GM18868 (cell line): ENCODE data around the gene GAS7.
"Not testable (repeated sequence)": the region's sequence is repeated elsewhere in the genome, so short reads cannot be mapped to it uniquely, and the experiment has no call there.

Experiments used
- ATAC-seq: cut with Tn5 transposase; IDR thresholded peaks from one replicate; pipeline ENCODE4 v1.9.1; 2021; ENCODE audit warnings: mild to moderate bottlenecking, moderate library complexity; ENCODE audit not compliant: unreplicated experiment

The GAS7 gene

DNA sequence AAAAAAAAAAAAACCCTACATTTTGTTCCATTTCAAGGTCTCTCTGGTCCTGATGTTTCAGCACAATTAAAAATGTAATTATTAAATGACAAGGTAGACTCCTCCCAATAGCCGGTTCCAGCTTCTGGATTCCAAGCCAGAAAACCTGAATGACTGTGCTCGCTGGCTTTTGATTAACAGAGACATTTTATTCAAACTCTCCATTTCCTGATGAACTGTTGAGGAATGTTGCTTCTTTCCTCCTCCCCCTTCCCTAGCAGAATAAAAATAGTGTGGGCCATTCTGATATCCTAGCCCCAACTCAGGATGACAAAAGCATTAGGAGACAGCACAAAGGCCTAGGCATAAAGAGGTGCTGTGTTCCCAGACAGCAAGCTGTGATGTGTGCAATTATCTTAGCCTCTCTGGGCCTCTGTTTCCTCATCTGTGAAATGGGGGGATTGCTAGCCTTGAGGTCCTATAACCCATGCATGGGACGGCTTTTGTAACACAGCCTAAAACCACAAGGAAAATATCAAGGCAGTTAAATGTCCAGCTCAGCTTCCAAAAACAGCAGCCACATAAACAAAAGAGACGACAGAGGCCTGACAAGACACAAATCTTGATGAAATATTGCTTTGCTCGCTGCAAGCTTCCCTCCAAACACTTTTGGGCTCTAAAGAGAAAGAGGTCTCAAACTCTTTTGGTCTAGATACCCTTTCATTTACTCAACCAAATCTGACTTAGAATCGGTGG, 166.1 kb downstream of the GAS7 start:
- no peak for ATAC-seq

DNA sequence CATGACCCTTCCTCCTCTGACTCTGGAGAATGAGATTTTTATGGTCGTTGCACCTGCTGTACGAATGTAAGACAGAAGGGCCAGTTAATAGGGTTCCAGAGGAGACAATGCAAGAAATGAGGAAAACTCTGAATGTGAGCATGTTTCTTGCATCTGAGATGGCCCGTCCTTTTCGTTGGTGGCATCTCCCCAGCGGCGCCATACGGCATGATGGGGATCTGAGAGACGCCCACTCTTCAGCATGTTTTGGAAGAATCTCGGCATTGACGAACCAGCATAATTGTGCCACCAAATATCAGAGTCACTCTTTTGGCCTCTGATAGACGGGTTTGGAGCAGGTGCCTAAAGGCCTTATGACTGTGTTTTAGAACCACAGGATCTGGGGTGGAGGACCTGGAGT, 166.8 kb downstream of the GAS7 start:
- no peak for ATAC-seq

DNA sequence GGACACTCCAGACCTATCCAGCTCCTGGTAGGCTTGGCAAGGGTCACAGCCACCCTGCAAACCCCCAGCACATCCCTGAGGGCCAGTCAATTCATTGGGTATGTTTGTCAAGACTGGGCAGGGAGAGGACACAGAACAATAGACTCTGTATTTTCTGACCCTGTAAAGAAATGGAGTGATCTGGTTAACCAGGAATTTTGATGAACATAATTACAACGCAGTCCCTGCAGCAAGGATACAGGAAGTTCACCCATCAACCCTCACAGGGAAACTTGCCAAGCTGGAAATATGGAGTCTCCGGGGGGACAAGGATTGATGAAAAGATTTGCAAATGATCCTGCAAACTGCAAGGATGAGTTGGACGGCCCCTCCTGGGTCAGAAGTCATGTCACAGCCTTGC, 167.3 kb downstream of the GAS7 start:
- no peak for ATAC-seq

DNA sequence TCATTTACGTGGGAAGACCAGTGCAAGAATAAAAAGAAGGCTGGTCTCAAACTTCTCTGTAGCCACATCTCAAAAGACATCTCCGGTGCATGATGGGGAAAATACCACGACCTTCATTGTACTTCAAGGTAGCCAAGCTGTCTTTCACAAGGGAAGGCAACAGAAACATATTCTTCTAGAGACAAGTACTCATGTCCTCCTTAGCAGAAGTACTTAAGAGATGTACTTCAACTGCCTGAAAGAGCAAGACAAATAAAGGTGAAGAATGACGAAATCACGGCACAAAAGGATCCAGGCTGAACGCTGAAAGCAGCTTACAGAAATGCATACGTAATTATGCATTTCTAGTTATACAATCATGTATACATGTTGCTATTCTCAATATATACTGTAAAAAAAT, 169.3 kb downstream of the GAS7 start:
- no peak for ATAC-seq

DNA sequence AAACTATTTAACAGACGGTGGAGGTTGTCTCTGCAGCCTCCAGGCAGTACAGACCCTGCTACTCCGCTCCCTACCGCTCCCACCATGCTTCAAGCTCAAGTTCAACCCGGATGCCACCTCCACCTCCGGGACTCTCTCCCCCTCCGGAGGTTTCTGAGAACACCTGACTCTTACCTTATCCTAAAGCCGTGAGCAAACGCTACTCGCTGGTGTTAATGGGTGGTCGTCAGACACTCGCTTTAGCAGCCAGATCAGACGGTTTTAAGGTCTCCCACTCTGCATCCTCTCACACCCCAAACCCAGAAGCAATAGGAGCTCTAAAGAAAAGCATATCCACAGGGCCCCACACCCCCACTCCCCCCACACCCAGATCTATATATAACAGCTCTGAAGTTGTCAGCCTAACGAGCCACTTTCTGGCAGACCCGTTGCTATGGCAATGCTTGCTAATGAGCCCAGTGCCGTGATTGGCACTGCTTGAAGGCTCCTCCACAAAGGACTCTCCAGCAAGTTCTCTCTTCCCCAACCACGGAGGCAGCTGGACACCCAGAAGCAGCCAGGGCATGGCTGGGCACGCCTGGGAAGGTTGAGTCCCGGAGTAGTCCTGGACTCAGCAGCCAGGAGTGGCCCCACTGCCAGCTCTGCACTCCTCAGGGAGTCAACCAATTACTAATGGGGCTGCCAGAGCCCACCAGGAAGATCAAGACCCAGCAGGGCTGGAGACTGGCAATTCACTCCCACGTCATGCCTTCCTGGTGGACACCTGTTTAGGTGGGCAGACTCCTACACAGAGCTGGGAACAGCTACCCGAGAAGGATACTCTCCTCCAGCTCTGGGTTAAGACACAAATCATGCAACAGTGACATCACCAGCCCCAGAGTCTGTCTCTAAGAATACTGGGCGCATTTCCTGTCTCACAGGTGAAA, 172.2 kb downstream of the GAS7 start:
- ATAC-seq: no peak

DNA sequence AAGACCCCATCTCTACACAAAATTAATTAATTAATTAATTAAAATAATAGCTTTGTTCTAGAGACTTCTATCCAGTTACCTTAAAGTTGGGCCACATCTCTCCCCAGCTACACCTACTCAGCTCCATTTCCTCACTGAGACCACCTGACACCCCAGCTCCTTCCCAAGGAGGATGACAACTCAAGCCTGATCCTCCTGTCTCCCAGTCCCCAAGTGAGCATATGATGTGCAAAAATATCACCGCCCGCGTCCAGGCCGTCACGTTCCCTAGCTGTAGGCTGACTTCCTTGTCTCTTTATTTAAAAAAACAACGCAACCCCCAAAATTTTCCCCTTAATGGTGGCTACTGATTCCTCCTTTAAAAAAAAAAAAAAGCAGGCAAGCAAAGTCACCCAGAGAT, 173.2 kb downstream of the GAS7 start:
- no peak for ATAC-seq

DNA sequence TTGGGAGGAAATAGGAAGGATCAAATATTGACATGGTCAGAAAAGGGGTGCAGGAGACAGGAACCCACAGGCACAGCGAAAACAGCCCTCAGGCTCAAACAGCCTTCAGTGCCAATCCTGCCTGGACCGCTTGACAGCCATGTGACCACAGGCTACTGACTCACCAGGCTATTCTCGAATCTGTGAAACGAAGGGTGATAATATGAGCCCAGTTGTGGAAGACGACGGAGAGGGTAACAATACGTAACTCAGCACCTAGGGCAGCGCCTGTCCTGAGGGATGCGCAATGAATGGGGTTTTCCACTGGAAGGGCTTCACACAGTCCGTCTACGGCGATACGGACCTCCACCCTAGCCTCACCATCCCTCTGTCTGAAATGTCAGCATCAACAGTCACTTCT, 176.0 kb downstream of the GAS7 start:
- ATAC-seq: no peak

DNA sequence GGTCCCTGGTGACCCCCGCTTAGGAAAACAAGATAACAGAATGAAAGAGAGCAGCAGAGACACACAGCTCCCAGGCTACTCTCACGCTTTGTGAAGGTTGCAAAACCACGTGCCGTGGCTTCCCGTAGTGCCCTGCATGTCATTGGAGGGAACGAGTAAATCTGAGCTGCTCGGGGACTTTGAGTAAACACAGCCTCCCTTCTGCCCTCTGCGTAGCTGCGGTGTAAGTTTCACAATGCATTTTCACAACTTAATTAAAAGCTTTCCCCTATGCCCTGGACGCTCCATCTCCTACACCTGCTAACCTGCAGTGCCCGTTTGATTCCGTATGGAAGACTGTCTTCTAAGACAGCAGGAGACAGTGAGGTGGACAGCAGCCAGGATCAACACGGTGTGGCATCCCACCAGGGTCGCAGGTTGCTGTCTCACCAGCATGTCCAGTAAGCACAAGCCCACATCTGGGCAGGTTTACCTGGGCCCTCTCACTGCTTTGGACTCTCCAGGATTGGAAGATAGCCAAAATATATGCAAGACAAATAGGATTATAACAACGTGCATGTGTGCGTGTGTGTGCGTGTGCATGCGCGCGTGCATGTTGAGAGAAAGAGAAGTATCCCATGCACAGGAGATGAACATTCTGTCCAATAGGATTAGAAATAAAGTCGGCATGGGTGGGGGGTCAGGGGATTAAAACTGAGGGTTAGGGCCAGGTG, 177.0 kb downstream of the GAS7 start:
- no peak for ATAC-seq

DNA sequence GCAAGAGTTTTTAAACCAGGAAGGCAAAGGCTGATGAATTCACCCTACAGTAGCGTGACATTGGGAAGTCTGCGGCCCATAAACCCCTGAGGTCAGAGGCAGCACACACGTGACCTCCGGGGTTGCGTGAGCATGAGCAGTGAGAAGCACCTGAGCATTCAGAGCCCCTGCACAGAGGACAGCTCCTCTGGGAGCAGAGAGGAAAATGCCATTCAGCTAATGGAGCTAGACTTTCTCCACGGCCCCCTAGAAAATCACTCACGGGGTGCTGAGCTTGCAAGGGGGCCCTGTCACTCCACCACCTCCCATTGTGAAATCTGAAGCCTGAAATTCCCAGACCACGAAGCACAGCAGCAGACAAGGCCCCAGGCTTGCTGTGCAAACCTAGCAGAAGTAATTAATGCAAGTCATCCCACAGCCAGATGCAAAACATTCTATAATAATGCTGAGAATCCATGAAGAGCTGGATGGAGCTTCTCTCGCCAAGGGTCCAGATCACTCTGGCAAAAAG, 178.4 kb downstream of the GAS7 start:
- ATAC-seq: no peak

DNA sequence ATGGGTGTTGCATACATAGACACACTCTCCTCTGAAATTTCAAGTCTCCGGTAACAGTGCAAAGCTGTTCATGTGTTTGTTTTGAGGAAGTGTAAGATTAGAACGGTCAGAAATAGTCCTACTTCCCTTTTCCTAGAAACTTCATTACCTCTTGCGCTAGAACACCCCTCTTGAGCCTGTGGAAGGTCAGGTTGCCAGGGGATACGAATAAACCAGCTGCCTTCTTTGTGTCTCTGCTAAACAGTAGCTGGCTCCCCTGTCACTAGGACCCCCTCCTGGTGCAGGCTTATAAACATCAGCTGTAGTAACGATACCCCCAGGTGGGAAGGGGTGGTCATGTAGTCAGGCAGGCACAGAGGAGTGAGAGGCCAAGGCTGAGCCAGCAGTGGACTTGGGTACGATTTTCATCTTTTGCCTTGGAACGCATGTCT, 179.9 kb downstream of the GAS7 start:
- peak; percentile 65 for ATAC-seq

DNA sequence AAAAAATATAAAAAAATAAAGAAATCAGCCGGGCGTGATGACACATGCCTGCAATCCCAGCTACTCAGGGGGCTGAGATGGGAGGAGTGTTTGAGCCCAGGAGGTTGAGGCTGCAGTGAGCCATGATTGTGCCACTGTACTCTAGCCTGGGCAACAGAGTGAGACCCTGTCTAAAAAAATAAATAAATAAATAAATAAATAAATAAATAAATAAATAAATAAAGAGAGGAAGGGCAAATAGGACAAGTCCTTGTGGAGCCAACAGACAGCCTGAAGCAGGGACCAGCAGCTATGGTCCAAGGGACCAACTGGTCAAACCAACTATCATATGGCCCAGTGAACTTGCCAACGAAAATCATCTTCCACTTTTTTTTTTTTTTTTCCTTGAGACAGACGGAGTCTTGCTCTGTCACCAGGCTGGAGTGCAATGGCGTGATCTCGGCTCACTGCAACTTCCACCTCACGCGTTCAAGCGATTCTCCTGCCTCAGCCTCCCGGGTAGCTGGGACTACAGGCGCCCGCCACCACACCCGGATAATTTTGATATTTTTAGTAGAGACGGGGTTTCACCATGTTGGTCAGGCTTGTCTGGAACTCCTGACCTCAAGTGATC, 181.3 kb downstream of the GAS7 start:
- not testable (repeated sequence) for ATAC-seq

DNA sequence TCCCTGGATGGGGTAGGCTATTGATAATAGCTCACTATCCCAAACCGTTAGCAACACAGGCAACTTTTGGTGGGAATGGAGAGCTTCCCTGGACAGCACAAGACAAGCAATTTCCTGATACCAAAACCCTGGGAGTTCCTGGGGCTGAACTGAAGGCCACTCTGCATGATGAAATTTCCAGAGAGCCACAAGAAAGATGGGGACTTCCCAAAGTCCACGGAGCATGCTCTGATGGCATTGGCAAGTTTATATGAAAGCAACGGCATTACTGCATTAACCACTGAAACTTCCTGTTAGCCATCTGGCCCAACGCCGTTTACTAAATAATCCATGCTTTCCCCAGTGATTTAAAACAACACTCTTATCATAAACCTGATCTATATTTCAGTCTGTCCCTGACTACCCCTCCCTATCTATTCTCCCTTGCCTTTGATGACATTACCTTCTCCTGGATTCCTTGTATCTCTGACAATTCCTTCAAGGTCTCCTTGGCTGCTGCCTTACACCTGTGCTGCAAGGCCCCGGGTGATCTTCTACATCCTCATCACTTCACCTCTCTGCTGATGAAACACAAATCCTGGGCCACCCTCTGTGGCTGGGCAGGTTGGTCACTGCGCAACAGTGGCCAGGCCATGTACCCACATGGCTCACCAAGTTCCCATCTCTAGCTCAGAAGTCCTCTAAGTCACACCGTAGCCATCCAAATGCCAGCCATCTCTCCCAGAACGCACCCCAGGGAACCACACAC, 184.9 kb downstream of the GAS7 start:
- ATAC-seq: peak; percentile 80

DNA sequence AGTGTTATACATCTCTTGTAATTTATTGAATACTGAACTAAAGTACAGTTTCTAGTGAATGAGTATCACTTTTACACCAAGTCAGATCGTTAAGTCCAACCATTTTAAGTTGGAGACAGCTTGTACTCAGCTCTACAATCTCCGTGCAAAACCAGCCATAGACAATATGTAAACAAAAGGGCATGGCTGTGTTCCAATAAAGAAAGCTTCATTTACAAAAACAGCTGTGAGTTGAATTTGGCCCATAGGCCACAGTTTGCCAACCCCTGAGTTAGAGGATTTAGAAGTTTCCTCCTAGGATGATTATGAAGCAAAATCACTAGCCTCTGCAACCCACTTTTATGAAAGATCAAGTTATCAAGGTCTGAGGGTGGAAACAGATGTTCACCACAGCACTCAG, 187.7 kb downstream of the GAS7 start:
- ATAC-seq: no peak

DNA sequence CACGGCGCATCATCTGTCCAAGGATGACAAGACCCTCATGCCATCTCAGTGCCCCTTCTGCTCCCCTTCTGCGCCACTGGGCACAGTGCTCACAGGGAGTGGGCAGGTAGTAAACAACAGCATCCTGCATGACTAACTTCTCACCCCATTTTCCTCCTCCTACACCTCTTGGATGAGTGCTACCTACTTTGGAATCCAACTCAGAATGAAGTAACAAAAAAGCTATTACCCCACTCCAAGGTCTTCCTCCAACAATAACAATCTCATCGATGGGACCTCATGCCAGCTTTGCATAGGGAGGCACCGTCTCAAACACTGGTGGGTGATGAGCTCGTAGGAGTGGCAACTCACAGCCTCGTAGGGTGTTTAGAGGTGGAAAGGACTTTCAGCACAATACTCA, 194.7 kb downstream of the GAS7 start:
- ATAC-seq: no peak

DNA sequence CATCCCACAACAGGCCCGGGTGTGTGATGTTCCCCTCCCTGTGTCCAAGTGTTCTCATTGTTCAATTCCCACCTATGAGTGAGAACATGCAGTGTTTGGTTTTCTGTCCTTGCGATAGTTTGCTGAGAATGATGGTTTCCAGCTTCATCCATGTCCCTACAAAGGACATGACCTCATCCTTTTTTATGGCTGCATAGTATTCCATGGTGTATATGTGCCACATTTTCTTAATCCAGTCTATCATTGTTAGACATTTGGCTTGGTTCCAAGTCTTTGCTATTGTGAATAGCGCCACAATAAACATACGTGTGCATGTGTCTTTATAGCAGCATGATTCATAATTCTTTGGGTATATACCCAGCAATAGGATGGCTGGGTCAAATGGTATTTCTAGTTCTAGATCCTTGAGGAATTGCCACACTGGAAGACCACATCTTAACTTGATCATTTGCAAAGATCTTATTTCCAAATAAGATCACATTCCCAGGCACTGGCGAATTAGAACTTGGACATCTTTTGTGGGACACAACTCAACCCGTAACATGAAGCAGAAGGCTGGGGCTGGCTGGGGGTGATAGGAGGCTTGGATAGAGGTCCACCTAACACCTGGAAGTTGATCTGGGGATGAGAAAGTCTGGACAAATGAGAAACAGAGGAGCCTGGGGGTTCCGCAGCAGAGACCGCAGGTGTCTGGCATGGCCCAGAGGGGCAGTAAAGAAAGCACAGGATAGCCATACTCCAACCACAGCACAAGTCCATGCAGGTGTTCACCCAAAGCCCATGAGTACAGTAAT, 195.6 kb downstream of the GAS7 start:
- not testable (repeated sequence) for ATAC-seq

DNA sequence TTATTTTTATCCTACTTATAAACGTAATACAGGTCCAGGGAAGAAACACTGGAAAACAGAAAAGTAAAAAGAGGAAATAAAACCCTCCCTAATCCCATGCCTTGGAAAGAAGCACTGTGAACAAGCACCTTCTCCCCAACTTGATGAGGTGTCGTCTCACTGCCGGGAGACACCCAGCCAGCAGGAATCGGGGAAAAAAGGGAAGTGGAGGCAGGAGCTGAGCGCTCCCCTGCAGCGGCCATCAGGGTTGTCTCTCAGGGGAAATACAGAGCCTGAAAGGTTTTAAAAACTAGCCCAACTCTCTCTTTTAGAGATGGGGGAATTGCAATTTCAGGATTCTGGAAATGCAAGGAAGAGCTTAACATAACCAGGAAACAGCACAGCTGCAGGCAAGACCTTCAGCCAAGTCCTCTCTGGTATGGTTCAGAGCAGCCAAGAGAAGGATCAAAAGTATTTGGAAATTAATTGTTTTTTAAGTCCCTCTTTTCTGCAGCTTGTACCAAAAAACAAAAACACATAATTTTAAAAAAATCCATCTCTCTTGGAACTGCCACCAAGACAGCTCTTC, 197.0 kb downstream of the GAS7 start:
- no peak for ATAC-seq

DNA sequence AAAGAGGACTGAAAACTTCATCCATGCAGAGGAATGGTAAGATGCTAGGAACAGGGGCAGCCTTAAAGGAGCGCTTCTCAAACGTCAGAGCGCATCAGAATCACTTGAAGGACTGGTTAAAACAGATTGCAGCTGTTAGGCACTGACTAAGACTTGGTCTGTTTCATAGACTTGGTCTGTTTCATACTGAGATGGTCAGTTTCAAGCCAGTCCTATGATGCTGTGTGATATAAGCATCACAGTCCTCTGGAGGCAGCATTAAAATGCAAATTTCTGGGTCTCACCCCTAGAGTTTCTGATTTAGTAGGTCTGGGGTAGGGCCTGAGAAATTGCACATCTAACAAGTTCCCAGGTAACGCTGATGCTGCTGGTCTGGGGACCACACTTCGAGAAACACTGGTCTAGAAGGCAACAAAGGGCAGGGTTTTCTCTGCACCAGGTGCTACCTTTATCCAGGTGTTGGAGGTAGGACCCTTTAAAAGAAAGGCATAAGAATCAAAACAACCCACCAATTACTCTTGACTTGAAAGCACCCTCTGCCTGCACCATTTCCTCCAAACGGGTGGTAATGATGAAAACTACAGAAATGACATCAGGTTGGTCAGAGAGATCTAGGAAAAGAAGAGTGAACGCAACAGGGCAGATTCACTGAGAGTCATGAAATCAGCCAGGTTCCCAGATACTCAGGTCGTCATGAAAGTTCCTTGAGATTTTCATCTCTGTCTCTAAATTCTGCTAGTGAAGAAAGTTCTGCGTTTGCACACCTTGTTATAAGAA, 198.3 kb downstream of the GAS7 start:
- ATAC-seq: peak; percentile 84

DNA sequence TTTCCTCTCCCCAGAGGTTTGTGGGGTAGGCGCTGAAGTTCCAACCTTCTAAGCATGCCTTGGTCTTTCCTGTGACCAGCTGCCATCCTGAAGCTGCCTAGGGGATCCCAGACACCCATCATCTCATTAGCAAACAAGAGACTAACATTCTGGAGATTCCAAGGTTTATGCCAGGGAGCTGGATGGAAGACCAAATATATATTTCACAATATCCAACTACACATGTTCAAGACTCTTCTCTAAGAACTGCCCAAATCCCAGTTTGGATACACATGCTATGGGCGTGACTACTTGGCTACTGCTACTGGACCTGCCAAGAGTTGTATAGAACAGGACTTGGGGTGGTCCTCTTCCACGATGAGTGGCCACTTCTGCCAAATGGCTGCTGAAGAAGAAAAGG, 200.3 kb downstream of the GAS7 start:
- no peak for ATAC-seq
